ENCODE data around the gene ANXA8.

- TF ChIP-seq EZH2 (IDR thresholded peaks at IDR 0.05; ENCODE audit: insufficient read depth, low read length) (no peak), CTCF (IDR thresholded peaks at IDR 0.05; ENCODE audit: insufficient read depth, low read depth, low read length) (no peak)
These were observed 29.7 kb downstream of the ANXA8 start for GRCh38 chr10:47454008-47454779.
